Neutrophil (primary cell): ENCODE measurements around the gene PCDHGA10.
A peak's percentile ranks its signal among the peaks of the same experiment; 100 is the strongest.
"Not testable (repeated sequence)": the region's sequence is repeated elsewhere in the genome, so short reads cannot be mapped to it uniquely, and the experiment has no call there.

Experiments
- H3K27ac ChIP-seq: fragments of 200-600 bp; sonication (generic); 2 replicates; pipeline ENCODE4 v1.5.1; 2016; ENCODE audit warnings: mild to moderate bottlenecking, moderate library complexity
- H3K27me3 ChIP-seq: fragments of 200-600 bp; sonication (generic); 2 replicates; pipeline ENCODE4 v1.6.0; 2016; ENCODE audit warnings: mild to moderate bottlenecking
- H3K36me3 ChIP-seq: fragments of 200-600 bp; sonication (generic); 2 replicates; pipeline ENCODE4 v1.5.1; 2017
- H3K4me1 ChIP-seq, 2 experiments: fragments of 200-600 bp in 1 of 2; sonication (generic) in 1 of 2; 1 replicate in 1 of 2; 2 replicates in 1 of 2; pipeline versions ENCODE4 v1.5.1 to v1.6.1; 2013 to 2016; ENCODE audit warnings: low read depth in 1 of 2, low read length in 1 of 2, mild to moderate bottlenecking in 1 of 2, moderate library complexity in 1 of 2; ENCODE audit not compliant: control insufficient read depth in 1 of 2, insufficient read depth in 1 of 2
- H3K4me3 ChIP-seq, 2 experiments: fragments of 200-600 bp in 1 of 2; sonication (generic) in 1 of 2; 1 replicate in 1 of 2; 2 replicates in 1 of 2; pipeline ENCODE4 v1.5.1; 2013 to 2016; ENCODE audit warnings: low read depth in 1 of 2, low read length in 1 of 2, mild to moderate bottlenecking in 1 of 2, moderate library complexity in 1 of 2
- H3K9me3 ChIP-seq: fragments of 200-600 bp; sonication (generic); 2 replicates; pipeline ENCODE4 v1.5.1; 2016
- CTCF ChIP-seq: fragments of 200-600 bp; sonication (generic); IDR thresholded peaks from 2 replicates; pipeline ENCODE4 v1.5.1; 2016; ENCODE audit warnings: antibody characterized with exemption

Gene PCDHGA10

DNA sequence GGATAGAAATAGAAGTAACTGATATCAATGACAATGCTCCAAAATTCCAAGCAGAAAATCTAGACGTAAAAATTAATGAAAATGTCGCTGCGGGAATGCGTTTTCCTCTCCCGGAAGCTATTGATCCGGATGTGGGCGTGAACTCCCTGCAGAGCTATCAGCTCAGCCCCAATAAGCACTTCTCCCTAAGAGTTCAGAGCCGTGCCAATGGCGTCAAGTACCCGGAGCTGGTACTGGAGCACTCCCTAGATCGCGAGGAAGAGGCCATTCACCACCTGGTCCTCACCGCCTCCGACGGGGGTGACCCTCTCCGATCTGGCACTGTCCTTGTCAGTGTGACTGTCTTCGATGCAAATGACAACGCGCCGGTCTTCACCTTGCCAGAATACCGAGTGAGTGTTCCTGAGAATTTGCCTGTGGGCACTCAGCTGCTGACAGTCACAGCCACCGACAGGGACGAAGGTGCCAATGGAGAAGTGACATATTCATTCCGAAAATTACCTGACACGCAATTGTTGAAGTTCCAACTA lies 818 bp downstream of the PCDHGA10 start:
- Histone ChIP-seq H3K27ac (no peak overlapping the region), H3K4me3 (no peak overlapping the region), H3K4me1 (peaks cover 8 to 14% of the 10 kb centered on the region in 2 experiments), H3K9me3 (peaks cover 14% of the 10 kb centered on the region), H3K27me3 (peaks cover 100% of the 10 kb centered on the region), H3K36me3 (no peaks in the 10 kb centered on the region)
- TF ChIP-seq CTCF, result no peak

GRCh38 chr5:141414548-141415274 lies 1.9 kb downstream of the PCDHGA10 start:
- peaks cover 100% of the 10 kb centered on the region for H3K27me3 ChIP-seq
- H3K4me3 ChIP-seq, H3K27ac ChIP-seq, H3K36me3 ChIP-seq: not testable (repeated sequence)
- H3K4me1 ChIP-seq, result peaks cover 8 to 14% of the 10 kb centered on the region in 2 experiments
- H3K9me3 ChIP-seq, result peaks cover 11% of the 10 kb centered on the region

- H3K27ac ChIP-seq, H3K9me3 ChIP-seq, H3K36me3 ChIP-seq, H3K4me3 ChIP-seq: not testable (repeated sequence)
- peaks cover 100% of the 10 kb centered on the region for H3K27me3 ChIP-seq
- peaks cover 8 to 14% of the 10 kb centered on the region in 2 experiments for H3K4me1 ChIP-seq
Measured at GRCh38 chr5:141415275-141415618, 2.5 kb downstream of the PCDHGA10 start.

DNA sequence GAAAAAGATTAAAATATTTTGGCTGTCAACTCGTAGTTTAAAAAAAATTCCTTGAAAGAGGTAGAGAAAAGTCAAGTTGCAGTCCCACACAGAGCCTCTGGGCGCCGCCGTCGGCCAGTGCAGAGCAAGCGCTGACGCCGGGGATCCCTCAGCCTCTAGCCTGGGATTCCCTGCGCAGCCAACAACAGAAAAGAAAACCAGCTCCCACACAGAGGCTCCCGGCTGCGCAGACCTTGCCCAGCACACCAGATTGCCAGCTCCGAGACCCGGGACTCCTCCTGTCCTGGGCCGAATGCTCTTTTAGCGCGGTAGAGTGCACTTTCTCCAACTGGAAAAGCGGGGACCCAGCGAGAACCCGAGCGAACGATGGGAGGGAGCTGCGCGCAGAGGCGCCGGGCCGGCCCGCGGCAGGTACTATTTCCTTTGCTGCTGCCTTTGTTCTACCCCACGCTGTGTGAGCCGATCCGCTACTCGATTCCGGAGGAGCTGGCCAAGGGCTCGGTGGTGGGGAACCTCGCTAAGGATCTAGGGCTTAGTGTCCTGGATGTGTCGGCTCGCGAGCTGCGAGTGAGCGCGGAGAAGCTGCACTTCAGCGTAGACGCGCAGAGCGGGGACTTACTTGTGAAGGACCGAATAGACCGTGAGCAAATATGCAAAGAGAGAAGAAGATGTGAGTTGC lies 4.8 kb downstream of the PCDHGA10 start, which contains the start of gene PCDHGB7:
Gene PCDHGB7, plus strand, starts transcription at position 184 of the 679 bp plus-strand sequence. Its CDS starts 183 bp downstream, at position 367.
- H3K36me3 ChIP-seq, H3K27ac ChIP-seq, H3K9me3 ChIP-seq: not testable (repeated sequence)
- peaks cover 17 to 24% of the 10 kb centered on the region in 2 experiments for H3K4me1 ChIP-seq
- H3K27me3 ChIP-seq, result peaks cover 100% of the 10 kb centered on the region
- H3K4me3 ChIP-seq, result peak within 1 kb of the TSS; percentile 18 to 34

- Histone ChIP-seq H3K4me3 (no peak overlapping the region), H3K36me3 (no peaks in the 10 kb centered on the region), H3K9me3 (peaks cover 8% of the 10 kb centered on the region), H3K4me1 (peaks cover 17% of the 10 kb centered on the region in 2 experiments), H3K27ac (no peak overlapping the region), H3K27me3 (peaks cover 100% of the 10 kb centered on the region)
- no peak for TF ChIP-seq CTCF
Measured at GRCh38 chr5:141419074-141419880, 6.5 kb downstream of the PCDHGA10 start.

DNA sequence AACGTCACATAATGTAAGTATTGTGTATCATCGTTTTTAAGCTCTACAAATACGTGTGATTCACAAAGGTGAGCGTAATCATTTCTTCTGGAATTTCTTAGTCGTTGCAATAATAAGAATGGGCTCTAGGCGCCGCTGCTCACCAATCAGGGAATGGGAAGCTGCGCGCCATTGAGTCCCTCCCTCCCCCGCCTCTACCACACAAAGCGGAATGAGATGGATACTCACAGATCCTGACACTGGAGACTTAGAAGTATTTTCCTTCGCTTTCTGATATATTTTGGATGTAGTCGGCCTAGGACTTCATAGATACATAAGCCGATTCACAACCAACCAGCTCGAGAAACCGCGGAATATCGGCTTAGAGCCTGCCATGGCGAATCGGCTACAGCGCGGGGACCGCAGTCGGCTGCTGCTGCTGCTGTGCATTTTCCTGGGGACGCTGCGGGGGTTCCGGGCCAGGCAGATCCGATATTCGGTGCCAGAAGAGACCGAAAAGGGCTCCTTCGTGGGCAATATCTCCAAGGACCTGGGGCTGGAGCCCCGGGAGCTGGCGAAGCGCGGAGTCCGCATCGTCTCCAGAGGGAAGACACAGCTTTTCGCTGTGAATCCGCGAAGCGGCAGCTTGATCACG lies 8.2 kb downstream of the PCDHGA10 start, which contains the start of gene PCDHGA11:
Gene PCDHGA11, plus strand, starts transcription at position 197 of the 634 bp plus-strand sequence. Its CDS starts 177 bp downstream, at position 374.
- Histone ChIP-seq H3K27me3 (peaks cover 100% of the 10 kb centered on the region), H3K27ac (no peak within 1 kb of the TSS), H3K36me3 (no peaks in the 10 kb centered on the region), H3K9me3 (peaks cover 8% of the 10 kb centered on the region), H3K4me3 (peak within 1 kb of the TSS; percentile 56), H3K4me1 (peaks cover 17% of the 10 kb centered on the region in 2 experiments)
- peak; percentile 69 for TF ChIP-seq CTCF
